K562 (cell line): Measurements from ENCODE around the gene ALG14.

ENCODE experiments used
- ATF2 ChIP-seq: sonication (generic); formaldehyde crosslinking; IDR thresholded peaks from 2 replicates; pipeline ENCODE4 v1.8.1; 2022; ENCODE audit warnings: missing genetic modification reagents
- BRD4 ChIP-seq: fragments of 200-600 bp; sonication (generic); IDR thresholded peaks from 2 replicates; pipeline ENCODE4 v1.6.1; 2017; ENCODE audit warnings: inconsistent platforms
- CREM ChIP-seq: IDR thresholded peaks from 2 replicates; pipeline ENCODE4 v1.6.1; 2014; ENCODE audit warnings: antibody characterized with exemption, low read depth
- CTCF ChIP-seq, 3 experiments: IDR thresholded peaks in 2 of 3; conservative IDR thresholded peaks in 1 of 3; 2 replicates each; pipeline ENCODE4 v1.5.1; 2011 to 2012; ENCODE audit warnings: low read length in 3 of 3, mild to moderate bottlenecking in 3 of 3, control low read depth in 2 of 3, improper control_type of control experiment in 1 of 3, inconsistent platforms in 1 of 3, low read depth in 1 of 3, mixed read lengths in 1 of 3, moderate library complexity in 1 of 3; ENCODE audit not compliant: insufficient read depth in 2 of 3
- JUND ChIP-seq, 2 experiments: IDR thresholded peaks; 2 replicates in 1 of 2; 3 replicates in 1 of 2; pipeline ENCODE4 v1.6.1; 2011; ENCODE audit warnings: borderline replicate concordance in 2 of 2, low read depth in 2 of 2, low read length in 2 of 2, improper control_type of control experiment in 1 of 2, missing biosample characterization in 1 of 2, missing genetic modification characterization in 1 of 2, missing genetic modification reagents in 1 of 2
- LARP7 ChIP-seq: fragments of 450-650 bp; IDR thresholded peaks from 2 replicates; pipeline ENCODE4 v1.6.1; 2016
- MAFF ChIP-seq: IDR thresholded peaks from 2 replicates; pipeline ENCODE4 v1.6.1; 2012; ENCODE audit warnings: low read length, improper control_type of control experiment
- MYC ChIP-seq, 2 experiments: fragments of 250-450 bp in 1 of 2; sonication (Bioruptor Pico) in 1 of 2; IDR thresholded peaks; 2 replicates each; pipeline versions ENCODE4 v1.5.1 to v1.6.1; 2012 to 2021; ENCODE audit warnings: low read depth in 2 of 2, borderline replicate concordance in 1 of 2, improper control_type of control experiment in 1 of 2, low read length in 1 of 2, mild to moderate bottlenecking in 1 of 2, moderate library complexity in 1 of 2
- SPI1 ChIP-seq: IDR thresholded peaks from 2 replicates; pipeline ENCODE4 v1.6.1; 2011; ENCODE audit warnings: low read depth, low read length, control low read depth, borderline replicate concordance
- TF ChIP-seq, protein P1 (sequence below), 3 experiments: fragments of 200-800 bp in 1 of 3; sonication (Bioruptor generic) in 1 of 3; sonication (generic) in 1 of 3; formaldehyde crosslinking in 1 of 3; IDR thresholded peaks; 2 replicates each; pipeline versions ENCODE4 v1.6.1 to v1.8.0; 2016 to 2022; ENCODE audit warnings: mild to moderate bottlenecking in 2 of 3, missing compliant biosample characterization in 2 of 3, missing genetic modification characterization in 2 of 3, missing genetic modification reagents in 1 of 3
- TF ChIP-seq, protein P2 (sequence below): fragments of 450-650 bp; IDR thresholded peaks from 2 replicates; pipeline ENCODE4 v1.6.1; 2016; ENCODE audit warnings: mild to moderate bottlenecking

DNA sequence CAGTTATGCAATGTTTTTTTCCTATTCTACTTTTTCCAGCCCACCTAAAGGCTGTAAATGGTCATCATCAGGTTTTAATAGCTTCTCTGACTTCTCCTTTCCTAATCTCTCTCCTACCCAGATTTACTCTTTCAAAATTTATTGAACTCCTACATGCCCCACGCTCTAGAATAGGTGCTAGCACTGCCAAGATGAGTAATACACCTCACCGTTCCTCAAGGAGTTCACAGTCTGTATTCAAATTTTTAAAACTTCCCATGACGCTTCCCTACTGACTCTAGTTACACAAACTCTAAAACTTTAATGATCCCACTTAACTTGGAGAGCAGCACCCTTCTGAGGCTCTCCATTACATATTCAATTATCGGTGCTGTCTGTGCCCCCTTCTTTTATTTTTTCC, 51.6 kb downstream of the ALG14 start:
- TF ChIP-seq MYC (IDR thresholded peaks at IDR 0.05; ENCODE audit: low read depth, low read length) (no peak), MYC (CRISPR knock-in tag; IDR thresholded peaks at IDR 0.05; ENCODE audit: borderline replicate concordance, low read depth) (no peak), LARP7 (no peak), CTCF (IDR thresholded peaks at IDR 0.05 in 2 of 3, conservative IDR thresholded peaks at IDR 0.05 in 1 of 3; ENCODE audit: insufficient read depth in 2 of 3, low read depth in 1 of 3, low read length in 3 of 3) (no peak), MAFF (no peak), ATF2 (CRISPR knock-in tag) (no peak), CREM (no peak), JUND (IDR thresholded peaks at IDR 0.05; ENCODE audit: borderline replicate concordance, low read depth, low read length) (no peak), JUND (tag; IDR thresholded peaks at IDR 0.05; ENCODE audit: borderline replicate concordance, low read depth, low read length) (no peak), BRD4 (no peak), SPI1 (no peak)
- TF ChIP-seq, protein P1, sequence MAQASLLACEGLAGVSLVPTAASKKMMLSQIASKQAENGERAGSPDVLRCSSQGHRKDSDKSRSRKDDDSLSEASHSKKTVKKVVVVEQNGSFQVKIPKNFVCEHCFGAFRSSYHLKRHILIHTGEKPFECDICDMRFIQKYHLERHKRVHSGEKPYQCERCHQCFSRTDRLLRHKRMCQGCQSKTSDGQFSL (CRISPR knock-in tag; IDR thresholded peaks at IDR 0.05): no peak
- TF ChIP-seq, protein P1 (tag; IDR thresholded peaks at IDR 0.05): no peak
- TF ChIP-seq, protein P2, sequence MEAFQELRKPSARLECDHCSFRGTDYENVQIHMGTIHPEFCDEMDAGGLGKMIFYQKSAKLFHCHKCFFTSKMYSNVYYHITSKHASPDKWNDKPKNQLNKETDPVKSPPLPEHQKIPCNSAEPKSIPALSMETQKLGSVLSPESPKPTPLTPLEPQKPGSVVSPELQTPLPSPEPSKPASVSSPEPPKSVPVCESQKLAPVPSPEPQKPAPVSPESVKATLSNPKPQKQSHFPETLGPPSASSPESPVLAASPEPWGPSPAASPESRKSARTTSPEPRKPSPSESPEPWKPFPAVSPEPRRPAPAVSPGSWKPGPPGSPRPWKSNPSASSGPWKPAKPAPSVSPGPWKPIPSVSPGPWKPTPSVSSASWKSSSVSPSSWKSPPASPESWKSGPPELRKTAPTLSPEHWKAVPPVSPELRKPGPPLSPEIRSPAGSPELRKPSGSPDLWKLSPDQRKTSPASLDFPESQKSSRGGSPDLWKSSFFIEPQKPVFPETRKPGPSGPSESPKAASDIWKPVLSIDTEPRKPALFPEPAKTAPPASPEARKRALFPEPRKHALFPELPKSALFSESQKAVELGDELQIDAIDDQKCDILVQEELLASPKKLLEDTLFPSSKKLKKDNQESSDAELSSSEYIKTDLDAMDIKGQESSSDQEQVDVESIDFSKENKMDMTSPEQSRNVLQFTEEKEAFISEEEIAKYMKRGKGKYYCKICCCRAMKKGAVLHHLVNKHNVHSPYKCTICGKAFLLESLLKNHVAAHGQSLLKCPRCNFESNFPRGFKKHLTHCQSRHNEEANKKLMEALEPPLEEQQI: no peak
